GM23248 (cell line): Measurements from ENCODE around the gene WDFY1. TPM values are rescaled to one million over a fixed set of nuclear protein-coding genes. Genes with fewer than 3 reads are reported as not detected.

ENCODE experiments used
- DNase-seq: peaks from one replicate; pipeline ENCODE4 v3.0.0-alpha.2; 2015
- H2AFZ ChIP-seq: fragments of 200-600 bp; sonication (generic); 2 replicates; pipeline ENCODE4 v1.6.1; 2016; ENCODE audit warnings: antibody characterized with exemption
- H3F3A ChIP-seq: fragments of 200-600 bp; sonication (generic); 2 replicates; pipeline ENCODE4 v1.6.1; 2016; ENCODE audit warnings: mild to moderate bottlenecking, antibody characterized with exemption, mixed run types; ENCODE audit not compliant: insufficient read depth
- H3K27ac ChIP-seq: fragments of 200-600 bp; sonication (generic); 2 replicates; pipeline ENCODE4 v1.5.1; 2016; ENCODE audit warnings: mild to moderate bottlenecking
- H3K27me3 ChIP-seq: fragments of 200-600 bp; sonication (generic); replicated peaks from 2 replicates; pipeline ENCODE4 v1.6.1; 2016; ENCODE audit warnings: mild to moderate bottlenecking; ENCODE audit not compliant: insufficient read depth
- H3K36me3 ChIP-seq: fragments of 200-600 bp; sonication (generic); 2 replicates; pipeline ENCODE4 v1.6.1; 2016; ENCODE audit warnings: low read depth, mild to moderate bottlenecking
- H3K4me1 ChIP-seq: fragments of 200-600 bp; sonication (generic); 2 replicates; pipeline ENCODE4 v1.6.1; 2016; ENCODE audit warnings: mild to moderate bottlenecking; ENCODE audit not compliant: insufficient read depth
- H3K4me2 ChIP-seq: fragments of 200-600 bp; sonication (generic); one replicate; pipeline ENCODE4 v1.6.1; 2016; ENCODE audit warnings: mild to moderate bottlenecking; ENCODE audit not compliant: unreplicated experiment
- H3K4me3 ChIP-seq: fragments of 200-600 bp; sonication (generic); 2 replicates; pipeline ENCODE4 v1.5.1; 2016; ENCODE audit warnings: mild to moderate bottlenecking
- H3K79me2 ChIP-seq: fragments of 200-600 bp; sonication (generic); 2 replicates; pipeline ENCODE4 v1.6.1; 2016; ENCODE audit warnings: mild to moderate bottlenecking; ENCODE audit not compliant: insufficient read depth
- H3K9ac ChIP-seq: fragments of 200-600 bp; sonication (generic); 2 replicates; pipeline ENCODE4 v1.6.1; 2016; ENCODE audit warnings: mild to moderate bottlenecking
- H3K9me2 ChIP-seq: fragments of 200-600 bp; sonication (generic); 2 replicates; pipeline ENCODE4 v1.6.1; 2016; ENCODE audit warnings: mixed run types, mild to moderate bottlenecking, moderate library complexity; ENCODE audit not compliant: insufficient read depth
- H3K9me3 ChIP-seq: fragments of 200-600 bp; sonication (generic); one replicate; pipeline ENCODE4 v1.6.1; 2017; ENCODE audit warnings: low read depth
- H4K20me1 ChIP-seq: fragments of 200-600 bp; sonication (generic); 2 replicates; pipeline ENCODE4 v1.6.0; 2016; ENCODE audit not compliant: insufficient read depth
- EZH2 ChIP-seq: fragments of 200-600 bp; sonication (generic); IDR thresholded peaks from 2 replicates; pipeline ENCODE4 v1.6.1; 2018; ENCODE audit warnings: antibody characterized with exemption, mild to moderate bottlenecking; ENCODE audit not compliant: insufficient read depth, poor library complexity, severe bottlenecking
- EZH2phosphoT487 ChIP-seq: fragments of 200-600 bp; sonication (generic); IDR thresholded peaks from 2 replicates; pipeline ENCODE4 v1.6.1; 2018; ENCODE audit warnings: antibody characterized with exemption, moderate library complexity, mild to moderate bottlenecking, low read depth; ENCODE audit not compliant: insufficient read depth
- WGBS, 2 experiments: methylation state at CpG; one replicate each; pipeline ENCODE4 v1.1.6; 2015 to 2017; ENCODE audit warnings: low lambda C conversion rate in 2 of 2, low coverage in 1 of 2; ENCODE audit errors: missing lambda C conversion rate in 2 of 2; 5-methylcytosine and 5-hydroxymethylcytosine counted together
- in situ Hi-C: fragments of 300-500 bp; cut with MboI; formaldehyde crosslinking; loops from 2 replicates; pipeline ENCODE4 v1.15.0; 2020
- polyA plus RNA-seq: library from polyadenylated mRNA; unstranded; fragments of >200 nt; fragmentation: Nextera tagmentation; extraction: Ambion mirVana; gene quantifications from 2 replicates; pipeline ENCODE4 v1.2.1, GENCODE V29; 2016
- total RNA-seq: library from RNA; depleted of rRNA; stranded (reverse); fragments of >200 nt; shearing (Covaris generic); gene quantifications from 2 replicates; pipeline ENCODE4 v1.2.3, GENCODE V29; 2014

WDFY1 gene
- total and polyA plus RNA-seq, 2 experiments from 2014 or later: 65.1 to 81.2 TPM

GRCh38 chr2:223928113-223929006, 16.8 kb downstream of the WDFY1 start:
- H2AFZ ChIP-seq: no peak overlapping the region
- no peaks in the 10 kb centered on the region for H3K36me3 ChIP-seq
- no peak overlapping the region for H3K9ac ChIP-seq
- 85 to 92% methylated on average over 7 of the region's 7 CpGs for WGBS, 2 experiments
- no peaks in the 10 kb centered on the region for H3K27me3 ChIP-seq
- peaks cover 100% of the 10 kb centered on the region for H3K79me2 ChIP-seq
- no peaks in the 10 kb centered on the region for H3K9me2 ChIP-seq
- H3K4me3 ChIP-seq: no peak overlapping the region
- peaks cover 3% of the 10 kb centered on the region; the same call in 1 of the 2 replicates for H4K20me1 ChIP-seq
- no peaks in the 10 kb centered on the region; the same call in 1 of the 2 replicates for H3F3A ChIP-seq
- TF ChIP-seq EZH2 (no peak), EZH2phosphoT487 (no peak)
- no peaks in the 10 kb centered on the region for H3K9me3 ChIP-seq
- no peak for DNase-seq
- no peak overlapping the region for H3K4me2 ChIP-seq
- no peak overlapping the region for H3K27ac ChIP-seq
- H3K4me1 ChIP-seq: peaks cover 20% of the 10 kb centered on the region
- in situ Hi-C loops: no loop called here

GRCh38 chr2:223925106-223925505, 20.0 kb downstream of the WDFY1 start:
- Histone ChIP-seq H2AFZ (no peak overlapping the region), H3K9me2 (no peaks in the 10 kb centered on the region), H3K9me3 (no peaks in the 10 kb centered on the region), H3K27ac (no peak overlapping the region), H3K79me2 (peaks cover 100% of the 10 kb centered on the region), H3K9ac (no peak overlapping the region), H4K20me1 (peaks cover 6% of the 10 kb centered on the region; the same call in 1 of the 2 replicates), H3K4me2 (no peak overlapping the region), H3K4me1 (peaks cover 15% of the 10 kb centered on the region), H3K4me3 (no peak overlapping the region), H3K27me3 (no peaks in the 10 kb centered on the region), H3F3A (no peaks in the 10 kb centered on the region; the same call in 1 of the 2 replicates), H3K36me3 (no peaks in the 10 kb centered on the region)
- WGBS, 2 experiments: 96 to 97% methylated on average over 3 of the region's 3 CpGs
- TF ChIP-seq EZH2phosphoT487 (no peak), EZH2 (no peak)
- peak; percentile 39 for DNase-seq
- in situ Hi-C loops: no loop called here

GRCh38 chr2:223923976-223924375, 21.2 kb downstream of the WDFY1 start:
- no peak overlapping the region for H3K27ac ChIP-seq
- H2AFZ ChIP-seq: no peak overlapping the region
- H3K9ac ChIP-seq: no peak overlapping the region
- H3K4me2 ChIP-seq: no peak overlapping the region
- in situ Hi-C loops: no loop called here
- H3K4me1 ChIP-seq: peaks cover 15% of the 10 kb centered on the region
- no peaks in the 10 kb centered on the region for H3K9me2 ChIP-seq
- H3K27me3 ChIP-seq: no peaks in the 10 kb centered on the region
- H3K36me3 ChIP-seq: no peaks in the 10 kb centered on the region
- no peak for TF ChIP-seq EZH2
- no peak for TF ChIP-seq EZH2phosphoT487
- WGBS, 2 experiments: 49 to 52% methylated on average over 2 of the region's 2 CpGs
- H3F3A ChIP-seq: no peaks in the 10 kb centered on the region; the same call in 1 of the 2 replicates
- no peak overlapping the region for H3K4me3 ChIP-seq
- H4K20me1 ChIP-seq: peaks cover 6% of the 10 kb centered on the region; the same call in 1 of the 2 replicates
- H3K79me2 ChIP-seq: peaks cover 100% of the 10 kb centered on the region
- peak; percentile 17 for DNase-seq
- H3K9me3 ChIP-seq: no peaks in the 10 kb centered on the region

- 96 to 98% methylated on average over 3 of the region's 3 CpGs for WGBS, 2 experiments
- in situ Hi-C loops: no loop called here
- Histone ChIP-seq H3K9me3 (no peaks in the 10 kb centered on the region), H3K4me1 (peaks cover 15% of the 10 kb centered on the region), H3K27me3 (no peaks in the 10 kb centered on the region), H3K9me2 (no peaks in the 10 kb centered on the region), H3K79me2 (peaks cover 100% of the 10 kb centered on the region), H3K27ac (no peak overlapping the region), H3F3A (no peaks in the 10 kb centered on the region; the same call in 1 of the 2 replicates), H3K9ac (no peak overlapping the region), H3K36me3 (peaks cover 6% of the 10 kb centered on the region), H3K4me2 (no peak overlapping the region), H3K4me3 (no peak overlapping the region), H2AFZ (no peak overlapping the region), H4K20me1 (peaks cover 6% of the 10 kb centered on the region; the same call in 1 of the 2 replicates)
- DNase-seq: no peak
- TF ChIP-seq EZH2phosphoT487 (no peak), EZH2 (no peak)
Observed at GRCh38 chr2:223922308-223922707, 22.8 kb downstream of the WDFY1 start.
